IPS-18c (cell line): Measurements from ENCODE around the gene TRMT61A.
"Not testable (repeated sequence)": the region's sequence is repeated elsewhere in the genome, so short reads cannot be mapped to it uniquely, and the experiment has no call there.

ENCODE experiments used
- H3K4me3 ChIP-seq: 2 replicates; pipeline ENCODE4 v1.7.0; 2013; ENCODE audit warnings: low read depth, mild to moderate bottlenecking, low read length, moderate library complexity; ENCODE audit not compliant: insufficient read depth
- H3K9me3 ChIP-seq: one replicate; pipeline ENCODE4 v1.6.1; 2013; ENCODE audit warnings: mild to moderate bottlenecking, low read length, moderate library complexity; ENCODE audit not compliant: control insufficient read depth, insufficient read depth

The TRMT61A gene

DNA sequence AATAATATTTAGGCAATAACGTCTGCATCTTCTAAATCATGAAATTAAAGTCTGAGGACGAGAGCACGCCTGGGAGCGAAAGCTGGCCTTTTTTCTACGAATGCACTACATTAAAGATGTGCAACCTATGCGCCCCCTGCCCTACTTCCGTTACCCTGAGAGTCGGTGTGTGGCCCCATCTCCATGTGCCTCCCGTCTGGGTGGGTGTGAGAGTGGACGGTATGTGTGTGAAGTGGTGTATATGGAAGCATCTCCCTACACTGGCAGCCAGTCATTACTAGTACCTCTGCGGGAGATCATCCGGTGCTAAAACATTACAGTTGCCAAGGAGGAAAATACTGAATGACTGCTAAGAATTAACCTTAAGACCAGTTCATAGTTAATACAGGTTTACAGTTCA is 25.7 kb upstream of the TRMT61A start:
- no peak overlapping the region for H3K4me3 ChIP-seq
- no peaks in the 10 kb centered on the region for H3K9me3 ChIP-seq

- no peak overlapping the region for H3K4me3 ChIP-seq
- H3K9me3 ChIP-seq = no peaks in the 10 kb centered on the region
These were observed 23.9 kb upstream of the TRMT61A start for GRCh38 chr14:103504991-103505565.

GRCh38 chr14:103507751-103508150 is 21.2 kb upstream of the TRMT61A start:
- Histone ChIP-seq H3K9me3 (no peaks in the 10 kb centered on the region), H3K4me3 (no peak overlapping the region)

DNA sequence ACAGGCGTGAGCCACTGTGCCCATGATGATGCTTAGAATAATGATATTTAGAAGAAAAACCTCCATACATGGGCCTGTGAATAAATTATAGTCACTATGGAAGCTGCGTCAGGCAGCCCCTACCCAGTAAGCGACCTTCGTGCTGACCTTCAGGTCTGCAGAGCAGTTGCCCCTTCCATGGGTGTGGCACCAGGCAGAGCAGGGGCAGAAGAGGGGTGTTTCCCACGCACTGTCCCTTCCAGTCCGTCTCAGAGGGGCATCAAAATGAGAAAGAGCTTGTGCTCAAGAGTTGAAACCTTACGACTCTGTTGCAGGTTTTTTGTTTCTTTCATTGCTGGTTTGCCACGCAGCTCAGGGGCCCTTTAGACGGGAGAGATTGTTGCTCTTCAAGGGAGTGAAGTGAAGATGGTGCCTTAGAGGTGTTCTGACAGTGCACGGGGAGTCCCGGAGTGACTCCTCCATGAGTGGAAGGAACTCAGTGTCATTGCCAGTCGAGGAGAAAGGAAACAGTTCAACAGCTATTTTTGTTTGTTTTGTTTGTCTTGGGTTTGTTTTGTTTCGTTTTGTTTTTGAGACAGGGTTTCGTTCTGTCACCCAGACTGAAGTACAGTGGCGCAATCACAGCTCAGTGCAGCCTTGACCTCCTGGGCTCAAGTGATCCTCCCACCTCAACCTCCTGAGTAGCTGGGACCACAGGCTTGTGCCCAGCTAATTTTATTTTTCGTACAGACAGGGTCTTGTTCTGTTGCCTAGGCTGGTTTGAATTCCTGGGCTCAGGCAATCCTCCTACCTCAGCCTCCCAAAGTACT is 20.3 kb upstream of the TRMT61A start:
- no peak overlapping the region for H3K4me3 ChIP-seq
- H3K9me3 ChIP-seq = no peaks in the 10 kb centered on the region

GRCh38 chr14:103509864-103510723 is 18.9 kb upstream of the TRMT61A start:
- Histone ChIP-seq H3K4me3 (no peak overlapping the region), H3K9me3 (no peaks in the 10 kb centered on the region)

DNA sequence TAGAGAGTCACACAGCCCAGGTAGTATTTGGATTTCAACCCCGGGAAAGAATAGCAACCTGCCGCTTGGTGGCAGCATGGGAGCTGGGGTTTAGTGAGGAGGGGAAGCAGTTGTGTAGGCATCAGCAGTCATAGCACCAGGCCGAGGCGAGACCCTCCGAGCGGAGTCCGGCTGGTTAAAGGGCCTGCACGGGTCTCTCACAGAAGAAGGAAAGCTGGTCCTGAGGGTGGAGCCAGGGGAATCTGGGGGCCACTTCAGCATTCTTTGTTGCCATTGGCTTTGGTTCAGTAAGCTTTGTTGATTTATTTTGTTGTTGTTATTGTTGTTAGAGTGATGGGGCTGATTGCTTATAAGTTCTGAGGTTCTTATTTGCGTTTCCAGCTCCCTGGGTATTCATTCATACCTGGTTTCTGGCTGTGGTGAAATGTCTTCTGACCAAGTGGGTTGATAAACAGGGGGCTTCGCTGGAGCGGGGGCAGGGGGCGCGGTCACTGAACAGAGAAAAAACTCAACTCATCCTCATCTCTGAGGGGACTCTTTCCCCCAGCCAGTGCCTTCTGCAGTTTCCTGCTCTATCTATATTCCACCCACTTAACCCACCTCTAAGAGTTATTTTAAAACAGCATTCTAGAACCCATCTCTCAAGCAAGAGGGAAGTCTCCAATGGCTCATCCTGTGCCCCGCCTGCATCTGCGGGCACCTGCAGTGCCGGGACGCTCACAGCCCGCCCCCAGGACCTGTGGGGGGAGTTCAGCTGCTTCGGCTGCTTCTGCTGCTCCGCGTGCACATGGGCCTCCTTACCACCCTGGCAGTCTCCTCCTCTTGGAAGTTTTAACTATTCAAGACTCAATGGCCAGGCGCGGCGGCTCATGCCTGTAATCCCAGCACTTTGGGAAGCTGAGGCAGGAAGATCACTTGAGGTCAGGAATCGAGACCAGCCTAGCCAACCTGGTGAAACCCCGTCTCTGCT is 18.0 kb upstream of the TRMT61A start:
- Histone ChIP-seq H3K4me3 (no peak overlapping the region), H3K9me3 (no peaks in the 10 kb centered on the region)

DNA sequence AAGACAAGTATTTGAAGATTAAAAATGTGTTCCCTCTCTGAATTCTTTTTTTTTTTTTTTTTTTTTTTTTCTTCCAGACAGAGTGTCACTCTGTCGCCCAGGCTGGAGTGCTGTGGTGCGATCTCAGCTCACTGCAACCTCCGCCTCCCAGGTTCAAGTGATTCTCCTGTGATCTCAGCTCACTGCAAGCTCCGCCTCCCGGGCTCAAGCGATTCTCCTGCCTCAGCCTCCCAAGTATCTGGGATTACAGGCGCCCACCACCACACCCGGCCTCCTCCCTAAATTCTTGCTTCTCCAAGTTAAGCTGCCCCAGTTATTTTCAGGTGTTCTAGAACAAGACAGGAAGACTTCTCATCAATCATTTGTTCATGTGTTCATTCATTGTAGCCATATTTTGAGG is 16.8 kb upstream of the TRMT61A start:
- H3K4me3 ChIP-seq, H3K9me3 ChIP-seq: not testable (repeated sequence)

GRCh38 chr14:103512701-103513611 is 16.0 kb upstream of the TRMT61A start:
- H3K4me3 ChIP-seq = no peak overlapping the region

GRCh38 chr14:103514596-103515421 is 14.2 kb upstream of the TRMT61A start:
- no peaks in the 10 kb centered on the region for H3K9me3 ChIP-seq
- no peak overlapping the region for H3K4me3 ChIP-seq

More at GRCh38 chr14:103512701-103513611, 16.0 kb upstream of the TRMT61A start:
- H3K9me3 ChIP-seq = no peaks in the 10 kb centered on the region

- H3K9me3 ChIP-seq = peaks cover 2% of the 10 kb centered on the region
- H3K4me3 ChIP-seq = no peak overlapping the region
These were observed 12.4 kb upstream of the TRMT61A start for GRCh38 chr14:103516426-103517173.

DNA sequence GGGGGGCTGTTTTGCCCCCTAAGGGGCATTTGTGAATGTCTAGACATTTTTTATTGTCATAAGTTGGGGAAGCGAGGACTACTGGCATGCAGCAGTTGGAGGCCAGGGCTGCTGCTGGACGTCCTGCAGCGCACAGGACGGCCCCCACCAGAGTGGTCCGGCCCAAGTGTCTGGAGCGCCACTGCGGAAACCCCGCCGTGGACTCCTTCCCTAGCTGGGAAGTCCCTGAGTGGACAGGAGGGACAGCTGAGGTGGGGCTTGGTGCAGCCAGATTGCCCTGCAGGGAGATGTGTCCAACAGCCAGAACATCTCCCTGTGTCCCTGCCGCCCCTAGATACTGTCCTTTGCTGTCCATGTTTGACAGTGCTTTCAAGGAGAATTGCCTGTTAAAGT is 11.8 kb upstream of the TRMT61A start:
- Histone ChIP-seq H3K9me3 (peaks cover 2% of the 10 kb centered on the region), H3K4me3 (no peak overlapping the region)

DNA sequence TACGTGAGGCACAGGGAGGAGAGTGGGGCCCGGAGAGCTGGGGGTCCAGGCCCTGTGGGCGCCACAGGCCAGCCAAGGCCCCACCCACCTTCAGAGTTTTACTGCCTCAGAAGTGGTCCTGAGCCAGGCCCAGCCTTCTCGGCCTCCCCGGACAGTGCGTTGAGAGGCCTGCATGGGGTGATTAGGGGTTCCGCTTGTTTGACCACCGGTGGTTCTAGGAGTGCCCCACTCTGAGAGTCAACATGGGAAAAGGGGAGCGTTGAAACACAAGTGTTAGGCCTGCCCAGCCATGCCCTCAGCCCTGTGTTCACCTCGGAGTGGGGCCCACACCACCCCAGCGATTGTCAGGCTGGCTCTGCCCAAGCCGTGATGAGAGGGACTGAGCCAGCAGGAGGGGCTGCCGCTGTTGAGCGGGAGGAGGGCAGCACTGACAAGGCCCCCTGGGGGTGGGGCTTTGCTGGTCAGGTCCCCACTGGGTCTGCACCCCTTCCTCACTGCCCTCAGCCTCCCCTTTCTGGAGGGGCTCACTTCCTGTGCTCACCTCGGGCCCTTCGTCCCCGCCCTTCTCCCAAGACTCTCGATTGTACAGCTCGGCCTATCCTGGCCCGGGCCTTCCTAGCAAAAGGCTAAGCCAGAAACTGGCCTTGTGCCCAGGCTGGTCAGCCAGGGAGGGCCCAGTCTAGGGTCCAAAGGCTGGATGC is 11.1 kb upstream of the TRMT61A start:
- peaks cover 2% of the 10 kb centered on the region for H3K9me3 ChIP-seq
- H3K4me3 ChIP-seq = no peak overlapping the region

GRCh38 chr14:103518422-103519042 is 10.5 kb upstream of the TRMT61A start:
- Histone ChIP-seq H3K9me3 (peaks cover 2% of the 10 kb centered on the region), H3K4me3 (no peak overlapping the region)
